GM18505 (cell line): ENCODE results near the gene OSBPL3.

Experiments
- ATAC-seq: cut with Tn5 transposase; IDR thresholded peaks from one replicate; pipeline ENCODE4 v1.9.1; 2021; ENCODE audit not compliant: unreplicated experiment
- POLR2A ChIP-seq: IDR thresholded peaks from 4 replicates; pipeline ENCODE4 v1.6.1; 2011; ENCODE audit warnings: borderline replicate concordance; ENCODE audit not compliant: insufficient read depth, insufficient read length; ENCODE audit errors: extremely low read depth

OSBPL3 gene

GRCh38 chr7:24936121-24936824 lies 43.7 kb downstream of the OSBPL3 start:
- ATAC-seq, result no peak
- no peak for TF ChIP-seq POLR2A

- no peak for ATAC-seq
- TF ChIP-seq POLR2A, result no peak
Observed at GRCh38 chr7:24933298-24933697, 46.7 kb downstream of the OSBPL3 start.

- TF ChIP-seq POLR2A, result no peak
- no peak for ATAC-seq
Observed at GRCh38 chr7:24932815-24933214, 47.2 kb downstream of the OSBPL3 start.

- ATAC-seq, result no peak
- no peak for TF ChIP-seq POLR2A
Observed at GRCh38 chr7:24932389-24932788, 47.6 kb downstream of the OSBPL3 start.

GRCh38 chr7:24931844-24932243 lies 48.1 kb downstream of the OSBPL3 start:
- ATAC-seq, result no peak

GRCh38 chr7:24930856-24931255 lies 49.1 kb downstream of the OSBPL3 start:
- ATAC-seq, result no peak
- no peak for TF ChIP-seq POLR2A

More at GRCh38 chr7:24931844-24932243, 48.1 kb downstream of the OSBPL3 start:
- TF ChIP-seq POLR2A, result no peak

- TF ChIP-seq POLR2A, result no peak
Observed at GRCh38 chr7:24926623-24927524, 53.1 kb downstream of the OSBPL3 start.

GRCh38 chr7:24924375-24924774 lies 55.6 kb downstream of the OSBPL3 start:
- ATAC-seq, result no peak
- no peak for TF ChIP-seq POLR2A

More at GRCh38 chr7:24926623-24927524, 53.1 kb downstream of the OSBPL3 start:
- no peak for ATAC-seq

- TF ChIP-seq POLR2A, result no peak
Observed at GRCh38 chr7:24923172-24923865, 56.7 kb downstream of the OSBPL3 start.

GRCh38 chr7:24922099-24922773 lies 57.7 kb downstream of the OSBPL3 start:
- TF ChIP-seq POLR2A, result no peak
- ATAC-seq, result no peak

More at GRCh38 chr7:24923172-24923865, 56.7 kb downstream of the OSBPL3 start:
- no peak for ATAC-seq

GRCh38 chr7:24921362-24921679 lies 58.7 kb downstream of the OSBPL3 start:
- no peak for ATAC-seq
- TF ChIP-seq POLR2A, result no peak

GRCh38 chr7:24920451-24921361 lies 59.3 kb downstream of the OSBPL3 start:
- ATAC-seq, result no peak

GRCh38 chr7:24917510-24918239 lies 62.3 kb downstream of the OSBPL3 start:
- TF ChIP-seq POLR2A, result no peak
- ATAC-seq, result no peak

More at GRCh38 chr7:24920451-24921361, 59.3 kb downstream of the OSBPL3 start:
- no peak for TF ChIP-seq POLR2A
